ENCODE results near the gene PHLPP1.

The PHLPP1 gene

DNA sequence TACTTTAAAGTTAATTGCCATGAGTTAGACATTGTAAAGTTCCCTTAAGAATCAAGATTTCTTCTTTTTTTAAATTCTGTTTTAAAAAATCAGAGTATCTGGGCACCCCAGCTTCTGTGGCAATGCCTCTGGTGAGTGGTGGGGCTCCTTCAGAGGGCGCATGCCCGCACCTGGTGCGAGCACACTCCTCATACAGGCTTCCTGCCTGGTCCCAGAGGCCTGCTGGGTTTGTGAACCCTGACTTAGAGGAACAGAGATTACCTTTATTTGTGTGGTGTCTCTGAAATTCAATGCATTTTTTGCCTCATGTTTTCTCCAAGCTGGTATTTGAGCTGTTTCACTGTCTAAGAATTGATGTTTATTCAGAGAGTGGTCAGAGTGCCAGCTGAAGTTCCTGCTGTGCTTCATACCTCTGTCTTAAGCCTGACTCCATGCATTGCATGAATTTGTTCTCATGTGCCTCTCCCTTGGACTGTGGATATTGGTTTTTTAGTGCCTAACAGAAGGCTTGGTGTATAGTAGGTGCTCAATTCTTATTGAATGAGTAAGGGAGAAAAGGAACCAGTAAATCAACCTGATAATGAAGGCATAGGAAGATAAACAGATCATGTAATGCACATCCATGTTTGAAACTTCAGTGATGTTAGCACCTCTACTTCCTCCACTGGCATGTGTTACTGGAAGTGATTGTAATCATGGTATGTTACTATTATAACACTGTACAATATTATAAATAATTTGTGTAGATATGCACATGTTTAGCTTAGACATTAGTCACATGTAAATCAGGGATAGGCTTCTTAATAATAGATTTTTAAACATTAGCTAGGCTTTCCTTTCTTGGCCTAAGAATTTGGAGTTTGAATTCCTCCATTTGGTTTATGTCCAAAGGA is 29.0 kb downstream of the PHLPP1 start:
- DNase-seq = peak; percentile 26

DNA sequence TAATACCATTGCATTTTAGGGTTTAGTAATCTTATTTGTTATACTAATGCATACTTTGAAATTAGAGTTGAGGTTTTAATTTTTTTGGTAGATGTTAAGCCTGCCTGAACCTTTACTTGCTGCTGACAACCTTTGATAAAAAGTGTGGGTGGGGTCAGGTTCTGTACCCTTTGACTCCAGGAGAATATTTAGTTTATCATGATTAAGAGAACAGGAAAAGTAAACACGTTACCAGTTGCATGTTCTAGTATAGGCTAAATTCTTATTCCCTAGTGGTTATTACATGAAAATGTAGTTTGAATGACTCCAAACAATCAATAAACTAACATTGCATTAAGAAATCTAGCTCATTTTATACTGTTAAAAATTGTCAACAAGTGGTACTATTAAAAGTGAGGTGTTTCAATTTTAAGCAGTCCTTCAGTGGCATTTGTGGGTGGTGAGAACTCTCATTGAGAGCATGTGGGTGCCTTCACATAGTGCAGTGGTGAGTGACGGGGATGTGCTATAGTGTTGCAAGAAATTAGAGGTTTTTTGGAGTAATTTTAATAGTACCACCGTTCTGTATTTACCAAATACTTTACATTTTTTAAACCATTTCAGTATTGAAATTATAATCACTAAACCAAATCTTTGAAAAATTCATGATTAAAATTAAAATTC is 29.9 kb downstream of the PHLPP1 start:
- no peak for DNase-seq

DNA sequence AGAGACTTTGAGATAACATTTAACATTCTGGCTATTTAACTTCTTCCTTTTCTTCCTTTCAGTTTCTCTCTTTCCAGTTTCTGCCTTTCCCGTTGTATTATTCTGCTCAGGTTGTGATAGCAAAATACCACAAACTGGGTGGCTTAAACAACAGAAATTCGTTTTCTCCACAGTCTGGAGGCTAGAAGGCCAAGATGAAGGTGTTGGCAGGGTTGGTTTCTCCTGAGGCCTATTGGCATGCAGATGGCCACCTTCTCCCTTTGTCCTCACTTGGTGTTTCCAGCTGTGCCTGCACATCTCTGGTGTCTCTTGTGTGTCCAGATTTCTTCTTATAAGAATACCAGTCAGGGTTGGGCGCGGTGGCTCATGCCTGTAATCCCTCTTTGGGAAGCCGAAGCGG is 34.0 kb downstream of the PHLPP1 start:
- no peak for DNase-seq

DNA sequence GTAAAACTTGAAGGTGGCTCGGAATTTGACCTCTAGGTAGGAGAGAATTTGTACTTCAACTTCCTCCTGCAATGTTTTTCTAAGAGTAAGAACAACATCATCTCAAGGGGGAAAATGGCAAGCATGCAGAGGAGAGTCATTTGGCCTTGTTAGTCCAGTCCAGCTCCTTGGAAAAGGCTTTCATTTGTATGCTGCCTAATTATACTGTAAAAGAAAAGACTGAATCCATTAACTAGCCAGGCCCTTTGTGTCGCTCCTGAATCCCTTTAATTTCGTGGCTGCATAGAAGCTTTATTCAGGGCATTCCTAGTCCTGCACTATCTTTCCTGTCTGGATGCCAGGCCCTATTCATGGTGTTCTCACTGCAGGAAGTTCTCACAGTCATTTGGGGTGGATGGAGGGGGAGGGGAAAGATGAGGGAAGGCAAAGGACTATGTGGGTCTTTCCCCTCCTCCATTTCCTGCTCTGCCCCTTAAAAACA is 36.0 kb downstream of the PHLPP1 start:
- peak; percentile 24 for DNase-seq

DNA sequence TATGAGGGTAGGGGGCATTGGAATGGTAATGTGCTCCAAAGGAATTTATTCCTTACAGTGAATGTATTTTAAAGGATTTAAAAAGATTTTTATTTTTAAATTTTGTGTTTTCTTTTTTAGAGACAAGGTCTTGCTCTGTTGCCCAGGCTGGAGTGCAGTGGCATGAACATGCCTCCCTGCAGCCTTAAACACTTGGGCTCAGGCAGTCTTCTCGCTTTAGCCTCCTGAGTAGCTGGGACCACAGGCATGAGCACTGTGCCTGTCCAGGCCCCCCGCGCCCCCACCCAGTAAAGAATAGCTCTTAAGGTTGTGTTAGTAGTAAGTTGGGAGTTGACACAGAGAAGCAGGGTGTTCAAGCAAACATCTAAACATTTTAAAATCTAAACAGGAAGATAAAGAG is 36.6 kb downstream of the PHLPP1 start:
- no peak for DNase-seq

DNA sequence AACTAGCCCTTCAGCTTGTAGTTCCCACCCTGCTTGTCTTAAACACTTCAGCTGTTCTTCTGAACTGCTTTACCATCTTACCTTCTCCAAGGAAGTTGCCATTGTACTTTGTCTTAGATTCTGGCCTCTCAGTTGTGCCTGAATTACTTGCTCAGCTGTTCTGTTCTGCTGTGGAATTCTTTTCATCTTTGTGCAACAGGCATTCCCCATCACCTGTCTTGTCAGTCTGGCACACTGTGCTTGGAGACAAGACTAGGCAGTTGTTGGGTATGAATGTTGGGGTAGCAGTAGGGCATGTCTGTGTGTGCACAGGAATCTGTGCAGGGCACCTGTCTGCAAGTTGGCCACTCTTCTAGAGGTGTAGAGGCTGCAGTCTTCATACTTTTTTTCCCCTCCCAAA is 38.7 kb downstream of the PHLPP1 start:
- no peak for DNase-seq

DNA sequence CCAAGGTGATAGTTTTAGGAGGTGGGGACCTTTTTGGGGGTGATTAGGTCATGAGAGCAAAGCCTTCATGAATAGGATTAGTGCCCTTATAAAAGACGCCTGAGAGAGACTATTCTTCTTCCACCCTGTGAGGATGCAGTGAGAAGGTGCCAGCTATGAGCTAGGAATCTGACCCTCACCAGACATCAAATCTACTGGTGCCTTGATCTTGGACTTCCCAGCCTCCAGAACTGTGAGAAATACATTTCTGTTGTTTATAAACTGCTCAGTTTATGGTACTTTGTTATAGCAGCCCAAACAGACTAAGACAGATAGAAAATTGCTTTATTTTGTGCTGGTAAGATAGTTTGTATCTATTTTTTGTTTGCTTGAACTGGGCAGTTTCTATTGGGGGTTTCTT is 40.1 kb downstream of the PHLPP1 start:
- DNase-seq = no peak

DNA sequence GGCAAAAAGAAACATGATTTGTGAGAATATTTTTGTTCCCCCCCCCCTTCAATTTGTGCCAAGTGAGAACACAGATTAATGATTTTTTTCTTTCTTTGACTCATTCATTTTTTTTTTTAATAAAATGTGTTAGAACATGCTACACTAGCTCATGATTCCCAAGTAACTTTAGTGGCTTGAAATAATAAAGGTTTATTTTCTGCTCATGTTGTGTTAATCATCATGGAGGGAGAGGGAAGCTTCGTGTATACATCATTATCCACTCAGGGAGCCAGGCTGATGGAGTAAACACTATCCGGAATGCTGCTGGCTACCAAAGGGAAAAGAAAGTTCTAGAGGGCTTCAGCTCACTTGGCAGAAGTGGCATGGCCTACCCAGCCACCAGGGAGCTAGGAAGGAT is 40.6 kb downstream of the PHLPP1 start:
- DNase-seq = no peak

DNA sequence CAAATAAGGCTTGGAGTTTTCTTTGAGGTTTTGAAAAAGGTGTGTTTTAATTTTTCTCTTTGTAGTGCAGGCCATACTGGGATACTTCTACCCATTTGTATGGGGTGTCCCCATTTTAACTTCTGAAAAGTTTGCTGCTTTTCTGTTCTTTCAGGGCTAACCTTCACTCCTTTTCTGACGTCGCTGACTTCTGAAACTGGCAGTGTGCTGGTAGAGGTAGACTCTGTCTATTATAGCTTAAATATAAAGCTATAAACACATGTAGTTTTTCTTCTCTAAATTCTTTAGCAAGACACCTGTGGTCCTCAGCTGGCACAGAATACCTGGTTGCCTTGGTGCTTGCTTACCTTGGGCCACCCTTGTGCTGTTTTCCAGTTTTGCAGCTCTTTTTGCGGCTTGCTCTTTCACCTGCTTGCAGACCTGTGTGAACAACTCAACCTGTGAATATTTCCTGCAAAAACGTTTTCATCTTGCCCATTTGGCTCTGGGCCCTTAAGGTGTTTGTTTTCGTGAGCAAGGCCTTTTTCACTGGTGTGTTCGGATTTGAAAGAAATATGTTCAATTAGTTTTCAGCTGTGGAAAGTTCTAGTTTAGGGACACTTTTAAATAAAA is 42.2 kb downstream of the PHLPP1 start:
- no peak for DNase-seq

DNA sequence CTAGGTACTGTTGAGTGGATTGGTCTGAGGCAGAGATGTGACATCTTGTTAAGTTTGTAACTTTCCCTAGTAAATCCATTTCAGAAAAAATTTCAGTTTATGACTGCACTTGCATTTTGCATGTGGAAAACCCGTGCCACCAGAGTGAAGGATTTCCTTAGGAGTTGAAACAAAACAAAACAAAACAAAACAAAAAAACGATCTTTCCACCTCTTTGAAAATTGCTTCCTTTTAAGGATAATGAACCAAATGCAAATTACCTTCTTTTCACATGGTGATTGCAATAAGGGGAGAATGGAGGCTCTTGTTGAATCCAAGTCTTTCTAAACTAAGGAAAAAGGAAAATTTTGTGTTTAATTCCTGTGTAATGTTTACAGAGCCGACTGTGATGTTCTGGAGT is 43.2 kb downstream of the PHLPP1 start:
- DNase-seq = no peak

DNA sequence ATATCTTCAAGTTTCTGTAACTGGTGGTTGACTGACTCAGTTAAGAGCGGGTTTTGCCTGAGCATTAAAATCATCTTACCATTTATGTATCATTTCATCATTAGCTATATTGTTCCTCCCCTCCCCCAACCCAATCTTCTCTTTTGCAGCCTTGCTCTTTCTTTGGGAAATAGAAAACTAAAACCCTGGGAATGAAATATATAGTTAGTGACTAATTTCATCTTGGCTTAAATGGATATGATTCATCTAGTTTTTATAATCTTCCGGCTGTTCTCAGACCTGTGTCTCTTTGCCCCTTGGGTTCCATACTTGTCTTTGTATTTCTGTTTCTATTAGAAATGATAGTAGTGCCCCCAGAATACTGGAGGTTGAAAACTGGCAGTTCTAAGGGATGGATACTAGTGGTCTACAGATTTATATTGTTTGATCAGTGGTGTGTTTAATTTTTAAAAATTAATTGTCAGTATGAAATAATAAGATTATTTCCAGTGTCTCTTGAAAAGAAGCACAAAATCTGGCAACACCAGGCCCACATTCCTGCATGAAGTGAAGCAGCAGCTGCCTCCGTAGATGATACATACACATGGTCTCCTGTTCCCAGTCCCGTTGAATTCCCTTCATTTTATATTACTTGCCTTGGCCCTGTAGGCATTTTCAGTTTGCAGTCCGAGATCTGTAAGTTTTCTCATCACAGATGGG is 44.5 kb downstream of the PHLPP1 start:
- DNase-seq = peak; percentile 46

DNA sequence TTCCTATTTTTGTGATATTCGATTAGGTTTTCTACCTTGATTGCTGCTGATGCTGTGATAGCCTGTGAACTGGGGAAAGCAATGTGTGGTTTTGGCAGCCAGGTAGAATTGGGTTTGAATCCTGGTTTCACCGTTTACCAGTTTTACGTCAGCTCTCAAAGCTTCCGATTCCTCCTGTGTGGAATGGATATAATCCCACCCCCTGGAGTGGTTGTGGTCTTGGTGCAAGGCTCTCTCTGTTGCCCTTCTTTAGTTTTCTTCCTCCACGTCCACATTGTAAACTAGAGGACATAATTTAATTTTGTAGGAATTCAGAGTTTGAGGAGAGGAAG is 45.0 kb downstream of the PHLPP1 start:
- DNase-seq = no peak

DNA sequence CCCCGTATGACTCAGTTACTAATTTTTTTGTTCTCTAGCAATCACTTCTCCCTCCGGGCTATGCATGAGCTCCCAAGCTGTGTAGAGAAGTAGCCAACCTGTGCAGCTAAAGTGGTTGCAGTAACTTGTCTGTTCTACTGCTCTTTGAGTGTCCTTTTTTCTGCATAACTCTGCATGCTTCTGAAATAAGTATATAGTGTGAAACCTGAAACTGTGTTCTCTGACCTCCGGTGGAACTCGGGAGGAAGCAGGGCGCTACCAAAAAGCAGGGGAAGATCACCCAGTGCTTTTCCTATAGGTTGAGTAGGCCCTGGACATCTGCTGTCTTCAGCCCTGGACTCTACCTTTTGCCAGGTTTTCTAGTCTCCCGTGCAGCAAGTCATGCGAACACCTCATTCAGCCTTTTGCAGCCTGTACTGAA is 47.8 kb downstream of the PHLPP1 start:
- no peak for DNase-seq

DNA sequence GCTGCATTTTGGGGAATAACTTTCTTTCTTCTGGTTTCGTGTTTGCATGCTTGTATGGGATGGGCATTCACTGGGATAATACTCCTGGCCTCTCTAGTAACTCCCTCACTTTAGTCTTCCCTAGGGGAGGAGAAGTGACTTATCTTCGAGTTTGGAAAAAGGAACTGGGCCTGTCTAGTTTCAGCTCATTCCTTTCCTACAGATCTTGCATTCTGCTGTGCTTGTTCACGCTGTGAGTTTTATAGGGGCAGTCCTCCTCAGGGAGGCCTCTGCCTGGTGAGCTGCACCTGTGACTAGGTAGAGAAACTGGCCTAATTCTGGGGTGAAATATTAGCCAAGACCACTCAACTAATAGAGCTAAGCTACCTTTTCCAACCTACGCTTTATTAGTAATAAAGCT is 50.9 kb downstream of the PHLPP1 start:
- no peak for DNase-seq

DNA sequence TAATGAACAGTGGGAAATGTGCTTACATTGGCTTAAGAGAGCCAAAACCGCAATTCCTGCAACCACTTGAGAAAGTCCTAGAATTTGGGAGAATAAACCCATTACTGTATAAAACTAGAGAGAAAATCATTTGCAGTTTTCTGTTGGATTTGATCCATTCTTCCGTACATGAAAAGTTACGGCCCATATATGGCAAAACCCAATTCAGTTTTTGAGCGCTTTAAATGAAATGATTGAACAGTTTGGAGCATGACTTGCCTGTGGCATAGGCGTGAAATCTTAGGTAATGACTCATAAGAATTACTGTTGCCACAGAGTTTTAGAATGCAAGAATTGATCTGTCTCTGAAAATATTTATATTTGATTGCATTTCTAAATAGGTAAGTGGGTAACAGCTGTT is 52.0 kb downstream of the PHLPP1 start:
- DNase-seq = no peak

DNA sequence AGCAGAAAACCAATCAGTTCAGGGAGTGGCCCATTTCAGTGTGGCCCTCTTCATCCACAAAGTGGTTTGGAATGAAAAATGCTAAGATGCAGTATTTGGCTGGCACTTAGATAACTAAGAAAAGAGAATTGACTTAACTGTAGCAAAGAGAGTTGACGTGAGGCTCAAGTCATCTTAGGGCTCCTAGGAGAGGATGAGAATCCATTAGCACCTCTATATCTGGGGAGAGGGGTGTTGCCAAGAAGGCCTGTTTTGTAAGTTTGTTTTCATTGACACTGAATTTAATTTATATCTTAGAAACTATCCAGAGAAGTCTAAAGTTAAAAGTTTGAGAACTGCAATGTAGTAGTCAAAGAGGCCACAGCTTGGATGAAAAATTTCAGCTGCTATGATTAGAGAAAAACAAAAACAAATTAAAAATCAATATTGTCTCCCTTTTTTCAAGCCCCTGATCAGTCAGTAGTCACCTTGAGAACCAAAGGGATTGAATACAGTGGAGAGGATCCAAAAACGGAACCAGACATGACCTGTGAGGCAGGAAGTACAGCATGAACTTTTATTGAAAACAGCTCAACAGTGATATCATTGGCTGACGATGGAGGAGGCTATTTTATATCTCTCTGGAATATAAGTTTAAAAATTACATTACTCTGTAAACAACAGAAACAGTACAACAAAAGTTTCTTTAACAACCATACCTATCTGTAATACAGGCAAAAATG is 52.7 kb downstream of the PHLPP1 start:
- DNase-seq = no peak

DNA sequence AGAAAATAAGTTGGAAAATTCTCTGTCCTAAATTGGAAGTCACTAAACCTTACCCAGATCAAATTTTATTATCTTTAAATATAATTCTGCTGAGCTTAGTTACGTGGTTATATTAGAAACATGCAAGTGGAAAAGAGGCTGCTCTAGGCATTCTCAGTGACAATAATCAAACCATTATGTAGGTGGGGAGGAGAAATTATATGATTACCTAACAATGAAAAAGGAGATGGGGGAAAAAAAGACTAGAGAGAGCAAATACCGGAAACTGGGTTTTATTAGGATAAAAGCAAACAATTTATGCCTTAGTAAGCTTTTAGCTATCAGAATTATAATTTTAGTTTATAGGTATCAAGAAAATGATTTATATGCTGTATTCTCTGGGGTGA is 53.2 kb downstream of the PHLPP1 start:
- no peak for DNase-seq

DNA sequence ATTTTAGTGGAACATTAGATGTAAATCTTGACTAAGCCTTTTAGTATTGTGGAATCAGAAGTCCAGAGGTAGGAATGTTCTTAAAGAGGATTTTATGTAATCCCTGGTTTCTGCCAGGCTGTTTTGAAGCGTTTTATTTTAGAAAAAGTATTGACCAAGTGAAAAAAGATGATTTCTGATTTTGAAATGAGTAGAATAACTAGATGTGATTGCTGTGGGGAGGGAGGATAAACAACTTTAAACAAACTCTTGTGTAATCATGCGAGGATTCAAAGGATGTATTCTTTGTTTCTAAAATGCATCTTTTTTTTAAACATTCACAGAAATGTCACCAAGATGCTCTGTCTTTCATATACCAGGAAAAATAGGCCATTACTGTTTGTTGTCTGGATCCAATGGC is 53.9 kb downstream of the PHLPP1 start:
- DNase-seq = no peak

DNA sequence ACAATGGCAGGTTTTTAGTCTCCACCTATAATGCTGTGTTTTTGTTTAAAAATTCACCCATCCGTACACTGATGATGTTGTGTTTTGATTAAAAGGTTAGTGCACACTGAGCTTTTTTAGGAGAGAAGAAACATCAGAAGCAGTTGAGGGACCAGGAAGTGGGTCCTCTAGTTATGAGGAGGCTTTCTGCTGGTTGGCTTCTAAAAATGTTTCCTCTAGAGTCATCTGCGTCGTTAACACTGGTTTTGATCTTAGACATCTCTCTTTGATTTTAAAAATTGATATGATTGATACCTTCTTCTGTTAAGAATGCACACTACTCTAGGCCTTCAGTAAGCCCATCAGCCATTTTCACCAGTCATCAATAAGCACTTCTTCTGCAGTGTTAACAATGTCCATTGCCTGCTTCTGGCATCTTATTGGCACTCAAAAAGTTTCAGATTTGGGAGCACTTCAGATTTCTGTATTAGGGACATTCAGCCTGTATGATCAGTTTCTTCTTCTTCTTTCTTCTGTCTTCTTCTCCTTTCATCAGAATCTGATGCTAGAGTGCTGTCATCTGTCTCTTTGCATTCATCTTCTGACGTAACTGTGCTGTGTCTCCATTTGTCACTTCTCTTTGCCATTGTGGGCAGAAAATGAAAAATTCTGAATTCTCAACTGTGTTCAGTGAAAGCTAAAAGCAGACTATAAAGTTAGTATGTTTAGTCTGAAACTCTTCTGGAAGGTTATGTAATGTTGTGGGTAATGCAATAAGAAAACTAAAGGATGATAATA is 56.3 kb downstream of the PHLPP1 start:
- DNase-seq = no peak

DNA sequence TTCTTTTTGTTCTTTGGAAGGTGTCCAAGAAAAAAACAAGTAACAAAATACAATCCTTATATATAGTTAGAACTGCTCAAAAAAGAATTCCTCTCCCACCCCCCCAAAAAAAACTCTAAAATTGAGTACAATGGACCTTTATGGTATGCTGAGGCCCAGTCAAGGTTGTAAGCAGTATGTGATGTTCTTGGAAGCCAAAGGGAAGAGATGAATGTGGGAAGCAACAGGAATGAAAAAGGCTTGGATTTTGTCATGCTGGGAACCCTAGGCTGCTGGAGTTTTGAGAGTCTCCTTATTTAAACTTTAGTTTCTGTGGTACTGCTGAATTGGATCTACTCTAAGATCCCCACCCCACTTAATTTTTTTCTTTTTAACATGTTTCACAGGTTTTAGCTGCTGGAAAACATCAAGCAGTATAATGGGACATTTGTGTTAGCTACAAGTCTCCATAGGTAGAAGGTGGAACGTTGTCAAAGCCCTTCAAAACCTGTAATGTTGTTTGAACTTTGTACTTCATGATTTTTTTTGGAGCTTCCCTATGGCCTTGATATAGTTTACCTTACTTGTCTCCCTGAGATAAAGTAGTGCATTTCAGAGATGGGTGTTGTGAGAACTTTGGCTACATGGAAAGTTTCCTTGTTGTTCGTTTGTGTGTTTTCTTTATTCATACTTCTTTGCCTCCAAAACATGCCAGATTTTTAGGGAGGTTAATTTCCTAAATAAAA is 57.7 kb downstream of the PHLPP1 start:
- DNase-seq = no peak

DNA sequence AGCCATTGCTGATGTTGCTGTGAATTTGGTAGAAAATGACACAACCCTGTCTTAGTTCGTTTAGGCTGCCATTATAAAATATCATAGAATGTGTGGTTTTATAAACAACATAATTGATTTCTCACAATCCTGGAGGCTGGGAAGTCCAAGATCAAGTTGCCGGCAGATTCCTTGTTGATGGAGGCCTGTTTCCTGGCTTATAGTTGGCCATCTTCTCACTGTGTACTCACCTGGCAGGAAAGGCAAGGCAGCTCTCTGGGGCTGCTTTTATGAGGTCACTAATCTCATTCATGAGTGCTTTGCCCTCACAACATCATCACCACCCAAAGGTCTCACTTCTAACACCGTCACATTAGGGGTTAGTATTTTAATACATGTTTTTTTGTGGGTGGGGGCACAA is 58.4 kb downstream of the PHLPP1 start:
- DNase-seq = no peak
